ENCODE measurements around the gene ITGA11.

- TF ChIP-seq EZH2 (IDR thresholded peaks at IDR 0.05; ENCODE audit: low read length, missing control alignments) (no peak), CTCF (conservative IDR thresholded peaks at IDR 0.05 in 1 of 2, IDR thresholded peaks at IDR 0.05 in 1 of 2; ENCODE audit: low read depth in 1 of 2, low read length in 2 of 2) (no peak)
Observed at GRCh38 chr15:68402432-68403160, 29.4 kb downstream of the ITGA11 start.

All from fibroblast of lung (primary cell).